Astrocyte of the cerebellum (primary cell): ENCODE results near the gene RTTN.

Source experiments
- DNase-seq: peaks from one replicate; pipeline ENCODE4 v3.0.0-alpha.2; 2011; ENCODE audit warnings: low read depth
- H3K4me3 ChIP-seq: 2 replicates; pipeline ENCODE4 v1.5.1; 2011; ENCODE audit warnings: mild to moderate bottlenecking, low read depth, low read length, moderate library complexity
- in situ Hi-C: cut with HindIII; loops from 2 replicates; pipeline ENCODE4 v1.10.0; 2017; ENCODE audit warnings: low sequenced_read_pairs
- TF ChIP-seq, protein P1 (sequence below): IDR thresholded peaks from 2 replicates; pipeline ENCODE4 v1.5.1; 2012; ENCODE audit warnings: low read length, low read depth, moderate library complexity, mild to moderate bottlenecking; ENCODE audit errors: missing control alignments

The RTTN gene

DNA sequence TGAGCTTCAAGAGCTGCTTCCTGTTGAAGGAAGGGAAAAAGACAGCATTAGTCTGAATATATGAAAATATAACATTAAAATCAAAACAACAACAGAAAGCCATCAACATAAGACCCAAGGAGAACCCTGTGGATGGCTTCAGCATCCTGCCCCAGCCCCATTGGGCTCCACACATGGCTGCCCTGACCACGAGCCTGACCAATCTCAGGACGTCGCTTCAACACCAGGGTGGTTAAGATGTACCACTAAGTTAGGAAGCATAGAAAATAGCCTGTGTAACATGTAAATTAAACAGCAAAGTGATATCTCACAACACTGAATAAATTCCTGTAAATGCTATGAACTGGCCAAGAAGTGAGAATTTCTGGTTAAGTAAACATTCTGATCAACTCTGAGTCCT, 180.7 kb downstream of the RTTN start:
- H3K4me3 ChIP-seq: no peak overlapping the region
- in situ Hi-C loops: no loop called here
- no peak for DNase-seq
- TF ChIP-seq, protein P1, sequence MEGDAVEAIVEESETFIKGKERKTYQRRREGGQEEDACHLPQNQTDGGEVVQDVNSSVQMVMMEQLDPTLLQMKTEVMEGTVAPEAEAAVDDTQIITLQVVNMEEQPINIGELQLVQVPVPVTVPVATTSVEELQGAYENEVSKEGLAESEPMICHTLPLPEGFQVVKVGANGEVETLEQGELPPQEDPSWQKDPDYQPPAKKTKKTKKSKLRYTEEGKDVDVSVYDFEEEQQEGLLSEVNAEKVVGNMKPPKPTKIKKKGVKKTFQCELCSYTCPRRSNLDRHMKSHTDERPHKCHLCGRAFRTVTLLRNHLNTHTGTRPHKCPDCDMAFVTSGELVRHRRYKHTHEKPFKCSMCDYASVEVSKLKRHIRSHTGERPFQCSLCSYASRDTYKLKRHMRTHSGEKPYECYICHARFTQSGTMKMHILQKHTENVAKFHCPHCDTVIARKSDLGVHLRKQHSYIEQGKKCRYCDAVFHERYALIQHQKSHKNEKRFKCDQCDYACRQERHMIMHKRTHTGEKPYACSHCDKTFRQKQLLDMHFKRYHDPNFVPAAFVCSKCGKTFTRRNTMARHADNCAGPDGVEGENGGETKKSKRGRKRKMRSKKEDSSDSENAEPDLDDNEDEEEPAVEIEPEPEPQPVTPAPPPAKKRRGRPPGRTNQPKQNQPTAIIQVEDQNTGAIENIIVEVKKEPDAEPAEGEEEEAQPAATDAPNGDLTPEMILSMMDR: no peak

- no peak overlapping the region for H3K4me3 ChIP-seq
- in situ Hi-C loops: no loop called here
- TF ChIP-seq, protein P1: no peak
- DNase-seq: no peak
Observed at GRCh38 chr18:70024093-70024492, 181.4 kb downstream of the RTTN start.

DNA sequence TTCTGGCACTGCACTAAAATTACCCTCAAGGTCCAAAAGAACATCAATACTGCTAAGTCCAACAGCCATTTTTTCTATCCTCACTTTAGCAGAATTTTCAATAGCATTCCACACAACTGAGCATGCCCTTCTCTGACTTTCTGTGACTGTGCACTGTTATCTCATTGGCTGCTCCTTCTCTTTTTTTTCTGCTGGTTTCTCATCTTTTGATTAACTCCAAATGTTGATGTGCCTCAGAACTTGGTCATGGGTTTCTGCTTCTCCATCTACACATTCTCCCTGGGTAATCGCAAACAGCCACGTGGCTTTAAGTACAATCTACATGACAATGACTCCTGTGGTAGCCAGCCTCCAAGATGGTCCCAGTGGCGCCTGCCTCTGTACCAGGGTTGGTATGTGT, 182.9 kb downstream of the RTTN start:
- no peak for DNase-seq
- in situ Hi-C loops: no loop called here
- H3K4me3 ChIP-seq: no peak overlapping the region
- TF ChIP-seq, protein P1: no peak

GRCh38 chr18:70021498-70021897, 184.0 kb downstream of the RTTN start:
- H3K4me3 ChIP-seq: no peak overlapping the region
- in situ Hi-C loops: no loop called here
- no peak for DNase-seq
- TF ChIP-seq, protein P1: no peak

GRCh38 chr18:70021043-70021442, 184.4 kb downstream of the RTTN start:
- H3K4me3 ChIP-seq: no peak overlapping the region
- no peak for DNase-seq
- TF ChIP-seq, protein P1: no peak
- in situ Hi-C loops: no loop called here

- no peak overlapping the region for H3K4me3 ChIP-seq
- no peak for DNase-seq
- TF ChIP-seq, protein P1: no peak
- in situ Hi-C loops: no loop called here
Observed at GRCh38 chr18:70019991-70020390, 185.5 kb downstream of the RTTN start.

DNA sequence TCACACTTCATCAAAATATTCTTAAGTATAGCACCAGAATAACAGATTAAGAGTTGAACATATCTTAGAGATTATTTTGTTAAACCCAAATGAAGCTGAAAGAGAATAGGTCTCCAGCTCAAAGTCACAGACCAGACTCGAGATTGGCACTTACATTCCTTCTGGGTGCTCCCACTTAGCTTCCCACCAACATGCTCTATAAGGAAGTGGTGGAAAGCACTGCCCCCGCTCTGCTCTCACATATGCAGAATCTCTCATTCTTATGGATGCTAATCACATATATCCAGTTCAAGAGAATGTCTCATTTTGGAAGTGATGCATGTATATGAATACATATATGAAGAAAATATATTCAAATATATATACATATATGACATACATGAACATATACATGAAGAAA, 186.4 kb downstream of the RTTN start:
- TF ChIP-seq, protein P1: no peak
- DNase-seq: no peak
- H3K4me3 ChIP-seq: no peak overlapping the region
- in situ Hi-C loops: no loop called here
